ENCODE results near the gene CWF19L2.

DNA sequence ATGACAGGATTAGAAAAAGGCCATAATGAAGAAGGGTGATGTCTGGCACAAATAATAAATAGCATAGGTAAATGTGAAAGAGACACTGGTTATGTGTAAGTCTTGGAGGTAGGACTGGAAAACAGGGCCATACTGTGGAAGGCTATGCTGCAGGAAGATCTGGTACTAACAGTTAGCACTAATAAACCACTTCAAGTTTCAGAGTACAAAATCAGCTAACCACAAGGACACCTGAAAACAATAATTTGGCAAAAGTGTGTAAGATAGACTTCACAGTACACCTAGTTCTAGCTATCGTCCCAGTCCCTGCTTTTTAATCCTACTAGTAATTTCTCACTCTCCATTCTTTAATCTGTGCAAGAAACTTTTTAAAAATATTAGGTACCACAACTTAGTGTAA lies 44.3 kb downstream of the CWF19L2 start:
- TF ChIP-seq, protein P1, sequence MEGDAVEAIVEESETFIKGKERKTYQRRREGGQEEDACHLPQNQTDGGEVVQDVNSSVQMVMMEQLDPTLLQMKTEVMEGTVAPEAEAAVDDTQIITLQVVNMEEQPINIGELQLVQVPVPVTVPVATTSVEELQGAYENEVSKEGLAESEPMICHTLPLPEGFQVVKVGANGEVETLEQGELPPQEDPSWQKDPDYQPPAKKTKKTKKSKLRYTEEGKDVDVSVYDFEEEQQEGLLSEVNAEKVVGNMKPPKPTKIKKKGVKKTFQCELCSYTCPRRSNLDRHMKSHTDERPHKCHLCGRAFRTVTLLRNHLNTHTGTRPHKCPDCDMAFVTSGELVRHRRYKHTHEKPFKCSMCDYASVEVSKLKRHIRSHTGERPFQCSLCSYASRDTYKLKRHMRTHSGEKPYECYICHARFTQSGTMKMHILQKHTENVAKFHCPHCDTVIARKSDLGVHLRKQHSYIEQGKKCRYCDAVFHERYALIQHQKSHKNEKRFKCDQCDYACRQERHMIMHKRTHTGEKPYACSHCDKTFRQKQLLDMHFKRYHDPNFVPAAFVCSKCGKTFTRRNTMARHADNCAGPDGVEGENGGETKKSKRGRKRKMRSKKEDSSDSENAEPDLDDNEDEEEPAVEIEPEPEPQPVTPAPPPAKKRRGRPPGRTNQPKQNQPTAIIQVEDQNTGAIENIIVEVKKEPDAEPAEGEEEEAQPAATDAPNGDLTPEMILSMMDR (IDR thresholded peaks at IDR 0.05 in 2 of 3, conservative IDR thresholded peaks at IDR 0.05 in 1 of 3; ENCODE audit: borderline replicate concordance in 1 of 3, insufficient read depth in 1 of 3, low read depth in 2 of 3, low read length in 2 of 3) = no peak
- no peak for TF ChIP-seq TCF7L2 (IDR thresholded peaks at IDR 0.05; ENCODE audit: borderline replicate concordance, extremely low read depth, insufficient read depth, insufficient read length)
- no peak for TF ChIP-seq CBX3 (IDR thresholded peaks at IDR 0.05; ENCODE audit: low read depth)

All from HCT116 (cell line).